GM10248 (cell line): ENCODE data around the gene SULT1A1.

ENCODE experiments used
- CTCF ChIA-PET: fragments of 300-600 bp; sonication (Branson Sonifier 250); formaldehyde crosslinking; extraction: SDS; loops from one replicate; lab custom pipeline; 2021; ENCODE audit warnings: antibody characterized with exemption; lab: Yijun Ruan, JAX
- POLR2A ChIA-PET: fragments of 350-650 bp; sonication (Branson Sonifier 250); formaldehyde crosslinking; extraction: SDS; loops from one replicate; lab custom pipeline; 2020; ENCODE audit warnings: antibody characterized with exemption; lab: Yijun Ruan, JAX
- DNase-seq: peaks from one replicate; pipeline ENCODE4 v3.0.0; 2012; ENCODE audit errors: extremely low spot score
- CTCF ChIP-seq: IDR thresholded peaks from 2 replicates; pipeline ENCODE4 v1.5.1; 2012; ENCODE audit warnings: mild to moderate bottlenecking, low read depth; ENCODE audit errors: extremely low read depth, missing control alignments, control extremely low read depth

The SULT1A1 gene

GRCh38 chr16:28585674-28586073 lies 24.2 kb downstream of the SULT1A1 start:
- no peak for TF ChIP-seq CTCF

GRCh38 chr16:28580726-28581315 lies 29.0 kb downstream of the SULT1A1 start:
- CTCF ChIA-PET, result interaction anchor here (1.3 to 2.0 kb wide), 2 partner anchors 9 to 35 kb away, joined by 4 read pairs; no protein-coding TSS in a partner anchor
- POLR2A ChIA-PET, result no interaction called here
- no peak for DNase-seq
- TF ChIP-seq CTCF, result no peak

More at GRCh38 chr16:28585674-28586073, 24.2 kb downstream of the SULT1A1 start:
- POLR2A ChIA-PET, result no interaction called here
- DNase-seq, result no peak
- CTCF ChIA-PET, result no interaction called here

GRCh38 chr16:28575446-28576109 lies 34.3 kb downstream of the SULT1A1 start:
- CTCF ChIA-PET, result no interaction called here
- POLR2A ChIA-PET, result no interaction called here
- no peak for TF ChIP-seq CTCF
- no peak for DNase-seq

- CTCF ChIA-PET, result no interaction called here
These were observed 34.9 kb downstream of the SULT1A1 start for GRCh38 chr16:28574925-28575324.

GRCh38 chr16:28573738-28574718 lies 35.8 kb downstream of the SULT1A1 start:
- no peak for TF ChIP-seq CTCF
- CTCF ChIA-PET, result no interaction called here
- no peak for DNase-seq
- POLR2A ChIA-PET, result no interaction called here

More at GRCh38 chr16:28574925-28575324, 34.9 kb downstream of the SULT1A1 start:
- no peak for TF ChIP-seq CTCF
- POLR2A ChIA-PET, result no interaction called here
- DNase-seq, result no peak
